HG03558 (cell line): ENCODE results near the gene ISCA2.

Experiments used
- ATAC-seq: cut with Tn5 transposase; IDR thresholded peaks from one replicate; pipeline ENCODE4 v1.9.1; 2021; ENCODE audit warnings: moderate number of reproducible peaks; ENCODE audit not compliant: unreplicated experiment; ENCODE audit errors: extremely low read depth

ISCA2 gene

GRCh38 chr14:74480046-74480445, 13.5 kb upstream of the ISCA2 start:
- ATAC-seq: no peak

DNA sequence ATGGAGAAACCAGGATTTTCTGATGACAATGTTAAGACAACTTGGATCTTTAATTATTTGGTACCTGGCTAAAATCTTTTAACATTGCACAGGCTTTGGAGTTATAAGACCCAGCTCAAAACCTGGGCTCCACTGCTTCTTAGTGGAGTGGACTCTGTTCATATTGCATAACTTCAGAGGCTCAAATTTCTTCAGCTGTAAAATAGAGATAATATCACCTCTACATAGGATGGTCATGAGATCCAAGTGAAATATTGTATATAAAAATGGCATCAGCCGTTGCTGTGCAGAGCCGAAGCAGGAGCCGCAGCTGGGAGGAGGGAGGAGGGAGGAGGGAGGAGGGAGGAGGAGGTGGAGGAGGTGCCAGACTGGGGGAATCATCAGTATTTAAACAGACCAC, 11.0 kb upstream of the ISCA2 start:
- no peak for ATAC-seq

GRCh38 chr14:74483321-74483720, 10.2 kb upstream of the ISCA2 start:
- no peak for ATAC-seq

DNA sequence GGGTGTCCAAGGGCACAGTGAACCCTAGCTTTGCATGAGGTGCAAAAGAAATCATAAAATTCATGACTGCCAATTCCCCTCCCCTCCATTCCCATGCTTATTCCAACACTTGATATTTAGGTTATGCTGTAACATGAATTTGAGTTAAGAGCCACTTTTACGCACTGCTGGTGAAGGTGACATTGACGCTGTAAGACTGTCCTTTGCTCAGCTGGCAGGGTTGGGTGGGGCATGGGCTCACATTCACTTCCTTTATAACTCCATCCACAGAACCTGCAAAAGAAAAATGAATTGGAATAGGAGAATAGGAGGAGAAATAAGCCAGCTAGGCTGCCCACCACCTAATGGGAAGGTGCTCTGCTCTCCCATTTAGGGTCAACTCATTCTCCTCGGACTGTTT, 7.4 kb upstream of the ISCA2 start:
- ATAC-seq: no peak

DNA sequence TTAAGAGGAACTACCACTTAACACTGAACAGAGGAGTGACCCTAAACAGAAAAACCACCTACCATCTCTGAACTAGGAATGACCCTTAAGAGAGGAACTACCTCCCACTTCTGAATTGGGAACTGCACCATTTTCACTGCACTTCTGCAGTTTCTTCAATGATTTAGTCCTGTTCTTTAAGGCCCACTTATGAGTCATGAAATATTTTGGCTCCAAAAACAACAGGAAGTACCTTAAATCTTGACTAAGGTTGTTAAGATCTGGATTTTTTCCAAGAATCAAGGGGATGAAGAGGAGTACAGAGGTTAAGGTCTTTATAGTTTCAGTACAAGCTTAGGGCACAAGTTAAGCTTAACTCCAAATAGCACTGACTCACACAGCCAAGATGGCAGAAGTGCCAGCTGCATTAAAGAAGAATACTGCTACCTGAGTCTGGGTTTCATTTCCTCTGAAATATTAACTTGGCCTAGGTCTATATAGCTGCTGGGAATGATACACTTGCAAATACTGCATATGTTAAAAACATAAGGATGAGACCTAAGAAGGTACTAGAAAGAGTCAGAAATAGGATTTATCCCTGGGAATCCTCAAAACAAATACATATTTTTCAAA, 4.7 kb upstream of the ISCA2 start:
- no peak for ATAC-seq

- ATAC-seq: no peak
Observed at GRCh38 chr14:74490486-74490885, 3.1 kb upstream of the ISCA2 start.

DNA sequence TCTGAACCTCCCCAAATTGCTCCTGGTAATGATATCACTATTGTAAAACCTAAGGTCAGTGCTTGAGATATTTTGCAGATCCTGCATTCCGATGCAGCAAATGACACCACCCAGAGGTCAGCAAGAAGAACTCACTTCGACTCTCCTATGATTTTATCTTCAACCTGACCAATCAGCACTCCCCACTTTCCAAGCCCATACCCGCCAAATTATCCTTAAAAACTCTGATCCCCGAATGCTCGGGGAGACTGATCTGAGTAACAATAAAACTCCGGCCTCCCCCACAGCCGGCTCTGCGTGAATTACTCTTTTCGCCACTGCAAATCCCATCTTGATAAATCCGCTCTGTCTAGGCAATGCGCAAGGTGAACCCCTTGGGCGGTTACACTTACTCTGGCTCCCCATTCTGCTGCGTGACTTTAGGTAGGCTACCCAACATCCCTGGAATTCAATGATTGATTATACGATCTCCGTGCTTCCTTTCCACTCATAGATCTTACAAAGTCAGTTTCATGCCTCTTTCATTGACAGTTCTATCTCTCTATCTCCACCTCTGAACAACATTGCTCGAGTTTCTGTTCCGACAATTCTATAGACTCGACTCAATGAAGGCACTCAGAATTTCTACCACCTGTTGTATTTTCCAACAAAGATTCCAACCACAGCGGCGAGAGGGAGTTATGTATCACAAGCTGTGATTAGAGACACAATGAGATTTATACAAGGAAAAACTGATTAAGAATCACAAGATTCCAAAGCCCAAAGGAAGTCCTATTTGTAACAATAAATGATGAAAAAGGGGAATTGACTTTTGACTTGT, 1.4 kb upstream of the ISCA2 start:
- no peak for ATAC-seq

DNA sequence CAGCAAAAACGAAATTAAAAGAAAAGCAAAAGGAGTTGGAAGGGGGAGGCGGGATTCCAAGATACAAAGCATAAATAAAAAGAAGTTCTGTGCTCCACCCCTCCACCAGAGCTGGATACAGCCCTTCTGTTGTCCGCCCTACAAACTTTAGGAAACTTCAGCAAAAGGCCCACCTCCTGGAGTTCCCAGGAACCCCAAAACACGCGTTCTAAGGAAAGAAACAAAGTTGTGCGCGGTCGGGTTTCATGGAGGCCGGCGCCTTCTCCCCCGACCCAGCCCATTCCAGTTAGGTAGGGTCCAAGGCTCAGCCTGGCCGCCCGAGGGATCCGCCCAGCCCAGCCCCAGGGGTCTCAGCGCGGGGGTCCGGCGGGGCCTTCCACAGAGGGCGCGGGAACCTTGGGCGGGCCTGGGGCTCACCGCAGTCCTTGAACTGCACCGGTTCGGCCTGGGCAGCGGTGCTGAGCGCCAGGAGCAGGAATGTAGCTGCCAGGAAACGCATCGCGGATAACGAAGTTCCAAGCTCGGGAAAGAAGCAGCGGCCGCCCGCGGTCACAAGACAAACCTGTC, 706 bp upstream of the ISCA2 start, which contains the start of gene NPC2:
NPC2 (minus strand) TSS at position 530 of the 567 bp plus-strand sequence; CDS start at position 499, 31 bp downstream.
- no peak for ATAC-seq

- ATAC-seq: no peak
Observed at GRCh38 chr14:74495356-74495755, 1.8 kb downstream of the ISCA2 start.

DNA sequence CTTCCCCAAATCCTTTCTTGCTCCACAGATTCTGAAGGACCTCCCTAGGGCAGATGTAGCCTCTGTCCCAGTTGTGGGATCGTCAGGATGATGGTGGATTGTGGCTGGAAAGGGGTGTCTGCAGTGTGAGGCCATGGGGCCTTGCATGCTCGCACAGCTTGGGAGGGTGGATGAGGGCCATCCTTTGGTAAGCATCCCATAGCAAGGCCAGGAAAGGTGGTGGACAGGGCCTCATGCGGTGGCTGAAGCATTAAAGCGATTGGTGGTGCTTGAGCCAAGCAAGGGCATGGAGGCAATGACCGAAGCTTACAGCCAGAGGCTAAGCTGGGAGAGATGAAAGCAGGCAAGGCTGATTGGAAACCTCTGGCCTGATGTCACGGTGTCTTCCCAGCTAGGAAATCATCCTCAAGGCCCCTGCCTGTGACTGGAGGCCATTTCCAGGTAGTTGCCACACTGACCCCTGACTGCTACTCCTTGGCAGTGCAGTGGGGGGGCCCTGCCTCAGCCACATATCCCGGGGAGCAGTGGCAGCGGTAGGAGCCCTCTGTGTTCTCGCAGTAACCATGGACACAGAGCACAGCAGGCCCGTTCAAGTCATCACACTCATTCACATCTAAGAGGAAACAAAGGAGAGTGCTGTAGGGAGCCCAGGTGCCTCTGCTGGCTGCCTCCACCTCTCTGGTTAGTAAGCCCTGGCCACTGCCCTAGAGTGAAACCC, 7.0 kb downstream of the ISCA2 start:
- no peak for ATAC-seq

- ATAC-seq: no peak
Observed at GRCh38 chr14:74501135-74501614, 7.6 kb downstream of the ISCA2 start.

DNA sequence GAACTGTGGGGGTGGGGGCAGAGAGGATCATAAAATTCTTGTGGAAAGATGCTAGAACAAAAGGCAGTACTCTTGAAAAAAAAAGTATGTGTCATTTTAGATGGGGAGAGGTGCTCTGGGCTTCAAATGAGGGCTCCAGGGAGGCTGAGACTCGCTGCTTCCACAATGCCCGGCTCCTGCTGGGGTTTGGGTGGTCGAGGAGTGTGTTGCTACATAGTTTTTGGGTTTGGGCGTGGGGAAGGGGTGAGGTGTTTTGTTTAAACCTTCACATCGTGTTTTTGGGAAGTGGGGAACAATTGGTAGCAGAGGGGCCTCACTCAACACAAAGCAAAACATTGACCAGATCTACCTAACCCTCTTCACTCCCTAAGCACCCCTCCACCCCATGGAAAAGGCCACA, 8.1 kb downstream of the ISCA2 start:
- ATAC-seq: no peak

- no peak for ATAC-seq
Observed at GRCh38 chr14:74502236-74503019, 8.9 kb downstream of the ISCA2 start.

GRCh38 chr14:74503291-74503937, 9.8 kb downstream of the ISCA2 start:
- no peak for ATAC-seq

- no peak for ATAC-seq
Observed at GRCh38 chr14:74503938-74504335, 10.4 kb downstream of the ISCA2 start.

DNA sequence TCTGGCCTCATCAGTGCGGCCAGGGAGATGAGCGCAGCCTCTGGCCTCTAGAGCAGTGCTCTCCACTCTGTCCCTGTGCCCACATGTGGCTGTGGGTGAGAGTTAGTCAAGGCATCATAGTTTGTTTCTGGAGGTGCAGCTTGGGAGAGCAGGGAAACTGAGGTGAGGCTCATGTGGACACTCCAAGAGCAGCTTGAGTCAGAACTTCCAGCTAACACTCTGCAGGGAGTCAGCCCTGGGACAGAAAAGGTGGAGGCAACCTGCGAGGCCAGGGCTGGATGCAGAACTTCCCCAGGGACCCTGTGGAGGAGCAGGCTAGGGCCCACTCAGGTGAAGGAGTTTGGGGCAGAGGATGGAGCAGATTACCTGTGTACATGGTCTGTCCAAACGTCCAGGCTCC, 10.8 kb downstream of the ISCA2 start:
- no peak for ATAC-seq

- ATAC-seq: no peak
Observed at GRCh38 chr14:74504874-74505720, 11.5 kb downstream of the ISCA2 start.

GRCh38 chr14:74505831-74506230, 12.3 kb downstream of the ISCA2 start:
- ATAC-seq: no peak

DNA sequence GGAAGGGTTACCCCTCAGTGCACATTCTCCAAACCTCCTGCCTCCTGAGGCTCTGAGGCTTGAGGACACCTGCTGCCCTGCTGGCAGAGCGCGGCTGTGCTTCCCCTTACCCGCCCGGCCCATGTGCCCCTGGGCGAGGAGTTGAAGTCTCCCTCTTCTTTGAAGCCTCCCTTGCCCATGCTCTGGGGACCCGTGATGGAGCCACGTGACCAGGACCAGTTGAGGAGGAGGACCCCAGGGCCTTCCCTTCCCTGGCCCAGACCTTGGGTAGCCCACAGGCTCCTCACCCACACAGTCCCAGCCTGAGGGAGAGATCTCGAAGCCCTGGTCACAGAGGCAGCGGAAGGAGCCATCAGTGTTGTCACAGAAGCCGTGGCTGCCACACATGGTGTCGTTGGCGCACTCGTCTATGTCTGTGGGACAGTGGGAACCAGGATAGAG, 12.9 kb downstream of the ISCA2 start:
- no peak for ATAC-seq
